ENCODE data around the gene CYP4F2.
"Not testable (repeated sequence)": the region's sequence is repeated elsewhere in the genome, so short reads cannot be mapped to it uniquely, and the experiment has no call there.

Gene CYP4F2

DNA sequence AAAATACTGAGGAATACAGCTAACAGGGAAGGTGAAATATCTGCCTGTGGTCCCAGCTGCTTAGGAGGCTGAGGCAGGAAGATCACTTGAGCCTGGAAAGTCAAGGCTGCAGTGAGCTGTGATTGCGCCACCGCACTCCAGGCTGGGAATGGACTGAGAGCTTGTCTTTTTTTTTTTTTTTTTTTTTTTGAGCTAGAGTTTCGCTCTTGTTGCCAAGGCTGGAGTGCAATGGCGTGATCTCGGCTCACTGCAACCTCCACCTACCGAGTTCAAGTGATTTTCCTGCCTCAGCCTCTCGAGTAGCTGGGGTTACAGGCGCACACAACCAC, 54.0 kb downstream of the CYP4F2 start:
- DNase-seq: peak in 2 of 4 experiments; percentile 4 to 19

- DNase-seq: no peak
These were observed 54.5 kb downstream of the CYP4F2 start for GRCh38 chr19:15843203-15843893.

GRCh38 chr19:15841875-15842569, 55.9 kb downstream of the CYP4F2 start:
- DNase-seq: peak in 1 of 4 experiments; percentile 13

GRCh38 chr19:15840833-15841232, 57.0 kb downstream of the CYP4F2 start:
- DNase-seq: no peak

DNA sequence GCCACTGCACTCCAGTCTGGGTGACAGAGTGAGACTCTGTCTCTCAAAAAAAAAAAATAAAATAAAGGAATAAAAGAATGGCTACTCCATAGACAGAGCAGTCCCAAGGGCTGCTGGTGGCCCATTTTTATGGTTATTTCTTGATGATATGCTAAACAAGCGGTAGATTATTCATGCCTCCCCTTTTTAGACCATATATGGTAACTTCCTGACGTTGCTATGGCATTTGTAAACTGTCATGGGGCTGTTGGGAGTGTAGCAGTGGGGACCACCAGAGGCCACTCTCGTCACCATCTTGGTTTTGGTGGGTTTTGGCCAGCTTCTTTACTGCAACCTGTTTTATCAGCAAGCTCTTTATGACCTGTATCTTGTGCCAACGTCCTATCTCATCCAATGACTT, 58.0 kb downstream of the CYP4F2 start:
- not testable (repeated sequence) for DNase-seq

GRCh38 chr19:15838351-15838750, 59.5 kb downstream of the CYP4F2 start:
- DNase-seq: peak in 3 of 4 experiments; percentile 27 to 37 (median 32)

GRCh38 chr19:15837221-15837731, 60.6 kb downstream of the CYP4F2 start:
- DNase-seq: no peak

DNA sequence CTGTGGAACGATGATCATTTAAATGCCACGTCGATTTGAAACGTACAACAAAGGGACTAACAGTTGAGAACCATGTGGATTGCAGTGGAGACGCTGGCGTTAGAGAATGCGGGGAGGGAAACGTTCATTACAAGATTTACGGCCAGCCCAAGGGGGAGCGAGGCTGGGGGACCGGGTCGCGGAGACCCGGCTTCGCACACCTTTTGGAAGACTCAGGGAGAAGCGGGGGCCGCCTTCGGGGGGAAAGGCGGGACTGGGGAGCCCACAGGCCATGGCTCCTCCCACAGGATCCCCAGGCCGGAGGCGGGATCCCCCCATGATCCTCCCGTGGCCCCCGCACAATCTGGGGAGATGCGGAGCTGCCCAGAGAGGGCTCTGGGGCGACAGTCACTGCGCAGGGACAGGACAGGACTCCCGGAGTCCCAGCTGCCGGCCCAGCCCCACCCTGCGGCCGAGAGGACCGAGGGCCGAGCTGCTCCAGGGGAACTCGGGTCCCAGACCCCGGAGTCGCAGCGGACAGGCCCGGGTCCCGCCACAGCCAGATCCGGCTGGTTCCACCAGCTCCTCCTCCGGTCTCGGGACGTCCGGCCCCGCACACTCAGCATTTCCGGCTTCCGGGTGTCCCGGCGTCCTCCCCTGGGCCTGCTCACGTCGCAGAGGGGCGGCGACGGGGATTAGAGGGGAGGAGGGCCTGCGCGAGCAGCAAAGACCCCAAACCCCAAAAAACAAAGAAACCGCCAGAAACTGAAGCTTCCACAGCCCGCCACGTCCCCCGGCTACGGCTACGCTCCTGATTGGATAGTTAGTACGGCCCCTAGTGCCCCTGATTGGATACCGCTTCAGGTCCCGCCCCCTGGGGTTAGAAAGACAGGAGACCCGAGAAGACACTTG, 61.3 kb downstream of the CYP4F2 start:
- peak; percentile 96 to 98 (median 98) for DNase-seq

- peak in 3 of 4 experiments; percentile 16 to 42 (median 24) for DNase-seq
These were observed 62.1 kb downstream of the CYP4F2 start for GRCh38 chr19:15835565-15836329.

- DNase-seq: not testable (repeated sequence)
These were observed 63.6 kb downstream of the CYP4F2 start for GRCh38 chr19:15834232-15834631.

GRCh38 chr19:15831626-15832025, 66.2 kb downstream of the CYP4F2 start:
- no peak for DNase-seq

- no peak for DNase-seq
These were observed 68.1 kb downstream of the CYP4F2 start for GRCh38 chr19:15829786-15830185.

GRCh38 chr19:15829306-15829698, 68.6 kb downstream of the CYP4F2 start:
- DNase-seq: no peak

DNA sequence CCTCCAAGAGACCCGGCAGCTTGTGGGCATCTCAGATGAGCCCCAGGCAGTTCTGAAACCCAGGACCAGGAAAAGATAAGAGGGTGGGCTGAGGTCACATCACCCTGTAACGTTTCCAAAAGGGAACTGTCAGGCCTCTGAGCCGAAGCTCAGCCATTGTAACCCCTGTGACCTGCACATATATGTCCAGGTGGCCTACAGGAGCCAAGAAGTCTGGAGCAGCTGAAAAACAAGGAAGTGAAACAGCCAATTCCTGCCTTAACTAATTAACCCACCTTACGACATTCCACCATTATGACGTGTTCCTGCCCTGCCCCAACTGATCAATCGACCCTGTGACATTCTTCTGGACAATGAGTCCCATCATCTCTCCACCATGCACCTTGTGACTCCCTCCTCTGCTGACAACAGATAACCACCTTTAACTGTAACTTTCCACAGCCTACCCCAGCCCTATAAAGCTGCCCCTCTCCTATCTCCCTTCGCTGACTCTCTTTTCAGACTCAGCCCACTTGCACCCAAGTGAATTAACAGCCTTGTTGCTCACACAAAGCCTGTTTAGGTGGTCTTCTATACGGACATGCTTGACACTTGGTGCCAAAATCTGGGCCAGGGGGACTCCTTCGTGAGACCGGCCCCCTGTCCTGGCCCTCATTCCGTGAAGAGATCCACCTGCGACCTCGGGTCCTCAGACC, 69.1 kb downstream of the CYP4F2 start:
- not testable (repeated sequence) for DNase-seq

- DNase-seq: no peak
These were observed 69.7 kb downstream of the CYP4F2 start for GRCh38 chr19:15828121-15828610.
